Measurements from ENCODE around the gene NR2F1-AS1. TPM values are rescaled to one million over a fixed set of nuclear protein-coding genes. Genes with fewer than 3 reads are reported as not detected.

NR2F1-AS1 gene
- total and polyA plus RNA-seq, 2 of the 4 experiments (the other 2 are of a cell fraction), result 12.5 to 12.8 TPM

GRCh38 chr5:93620487-93621326 lies 39.7 kb upstream of the NR2F1-AS1 start:
- Histone ChIP-seq H2BK20ac (ENCODE audit: low read depth, low read length) (no peak overlapping the region), H3K4me3 (ENCODE audit: insufficient read depth, low read depth, low read length) (peak overlapping the region; percentile 87), H3K4ac (ENCODE audit: low read depth, low read length) (peak overlapping the region; percentile 74), H3K27ac (ENCODE audit: insufficient read depth, low read length) (peak overlapping the region; percentile 87), H2BK5ac (ENCODE audit: low read depth, low read length, poor library complexity, severe bottlenecking) (peak overlapping the region; percentile 85), H4K91ac (ENCODE audit: insufficient read depth, low read depth, low read length) (peak overlapping the region; percentile 75; the same call in 1 of the 2 replicates), H3K18ac (ENCODE audit: low read depth, low read length) (peak overlapping the region; percentile 22; the same call in 1 of the 2 replicates), H2BK120ac (ENCODE audit: low read depth, low read length) (peak overlapping the region; percentile 88; the same call in 1 of the 2 replicates), H3K56ac (ENCODE audit: extremely low read depth, insufficient read depth, low read length) (peak overlapping the region; percentile 64; the same call in 1 of the 2 replicates), H3K36me3 (ENCODE audit: control insufficient read depth, insufficient read depth, low read length) (no peaks in the 10 kb centered on the region), H3K14ac (replicated peaks; ENCODE audit: low read depth, low read length) (peak overlapping the region; percentile 75; the same call in 1 of the 2 replicates), H3K9ac (ENCODE audit: low read depth, low read length) (peak overlapping the region; percentile 78), H3K9me3 (ENCODE audit: control insufficient read depth, insufficient read depth, low read length) (no peaks in the 10 kb centered on the region), H2AK9ac (replicated peaks; ENCODE audit: low read depth, low read length, poor library complexity) (peak overlapping the region; percentile 4), H4K20me1 (ENCODE audit: insufficient read depth, low read length) (no peaks in the 10 kb centered on the region), H2AK5ac (ENCODE audit: low read depth, low read length) (no peak overlapping the region), H3K4me1 (ENCODE audit: control insufficient read depth, insufficient read depth, low read length) (no peaks in the 10 kb centered on the region), H3K4me2 (ENCODE audit: low read depth, low read length) (peak overlapping the region; percentile 95), H4K8ac (ENCODE audit: low read depth in 2 of 2, low read length in 2 of 2) (peak overlapping the region in 1 of 2 experiments; percentile 73; a peak in 1 of 4 replicates), H3K27me3 (ENCODE audit: control insufficient read depth, insufficient read depth, low read length) (no peaks in the 10 kb centered on the region), H3K9me1 (ENCODE audit: insufficient read depth, low read length) (no peaks in the 10 kb centered on the region), H2AFZ (replicated peaks; ENCODE audit: low read length, poor library complexity) (peak overlapping the region; percentile 99), H3K79me1 (ENCODE audit: low read depth in 1 of 2, low read length in 2 of 2) (no peaks in the 10 kb centered on the region), H4K5ac (ENCODE audit: low read depth, low read length) (no peak overlapping the region), H3K23ac (ENCODE audit: low read depth, low read length) (peak overlapping the region; percentile 57; the same call in 1 of the 2 replicates), H2BK15ac (ENCODE audit: low read depth, low read length) (no peak overlapping the region)
- in situ Hi-C loops (cut with MboI; ENCODE audit: low sequenced_read_pairs), result no loop called here
- ChIA-PET POLR2A (ENCODE audit: unreplicated experiment) (interaction anchor here (1.0 kb wide), 2 partner anchors 16 to 32 kb away, joined by 3 read pairs; no protein-coding TSS in a partner anchor), CTCF (interaction anchor here (0.9 to 3.1 kb wide), 3 partner anchors 13 to 180 kb away, joined by 3 to 11 read pairs (median 4); no protein-coding TSS in a partner anchor)
- no TSS peak for BruUV-seq (replicated peaks)
- intact Hi-C loops (cut with micrococcal nuclease), result loop anchor here (5.0 kb wide), 2 partner anchors 57 to 102 kb away; no protein-coding TSS in a partner anchor
- peak; percentile 68 for DNase-seq
- TF ChIP-seq RAD21 (IDR thresholded peaks at IDR 0.05; ENCODE audit: low read length) (peak; percentile 41), USF2 (IDR thresholded peaks at IDR 0.05; ENCODE audit: low read depth, low read length) (no peak), POLR2A (IDR thresholded peaks at IDR 0.05; ENCODE audit: low read depth, low read length) (peak; percentile 29; the same call in 1 of the 2 replicates), MXI1 (IDR thresholded peaks at IDR 0.05; ENCODE audit: borderline replicate concordance, low read depth, low read length) (peak; percentile 67; the same call in 1 of the 2 replicates), MAZ (IDR thresholded peaks at IDR 0.05; ENCODE audit: borderline replicate concordance, low read depth, low read length) (no peak)
- TF ChIP-seq, protein P1, sequence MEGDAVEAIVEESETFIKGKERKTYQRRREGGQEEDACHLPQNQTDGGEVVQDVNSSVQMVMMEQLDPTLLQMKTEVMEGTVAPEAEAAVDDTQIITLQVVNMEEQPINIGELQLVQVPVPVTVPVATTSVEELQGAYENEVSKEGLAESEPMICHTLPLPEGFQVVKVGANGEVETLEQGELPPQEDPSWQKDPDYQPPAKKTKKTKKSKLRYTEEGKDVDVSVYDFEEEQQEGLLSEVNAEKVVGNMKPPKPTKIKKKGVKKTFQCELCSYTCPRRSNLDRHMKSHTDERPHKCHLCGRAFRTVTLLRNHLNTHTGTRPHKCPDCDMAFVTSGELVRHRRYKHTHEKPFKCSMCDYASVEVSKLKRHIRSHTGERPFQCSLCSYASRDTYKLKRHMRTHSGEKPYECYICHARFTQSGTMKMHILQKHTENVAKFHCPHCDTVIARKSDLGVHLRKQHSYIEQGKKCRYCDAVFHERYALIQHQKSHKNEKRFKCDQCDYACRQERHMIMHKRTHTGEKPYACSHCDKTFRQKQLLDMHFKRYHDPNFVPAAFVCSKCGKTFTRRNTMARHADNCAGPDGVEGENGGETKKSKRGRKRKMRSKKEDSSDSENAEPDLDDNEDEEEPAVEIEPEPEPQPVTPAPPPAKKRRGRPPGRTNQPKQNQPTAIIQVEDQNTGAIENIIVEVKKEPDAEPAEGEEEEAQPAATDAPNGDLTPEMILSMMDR (conservative IDR thresholded peaks at IDR 0.05; ENCODE audit: low read depth, low read length), result peak; percentile 21; the same call in 1 of the 2 replicates
- dilution Hi-C loops (cut with HindIII; ENCODE audit: low sequenced_read_pairs, unreplicated experiment), result no loop called here
- ATAC-seq (ENCODE audit: low read depth), result peak; percentile 83
- 0% methylated on average over 28 of the region's 75 CpGs; no CpG with 5 or more reads in 1 of the 2 experiments for WGBS, 2 experiments (ENCODE audit: extremely low coverage in 2 of 2, insufficient read length in 1 of 2)

Measured in IMR-90 (cell line).